ENCODE results near the gene SEL1L3. TPM values are rescaled to one million over a fixed set of nuclear protein-coding genes. Genes with fewer than 3 reads are reported as not detected.

Gene SEL1L3
- total and polyA plus RNA-seq, 2 of the 13 experiments (the other 11 are each of a cell fraction or from before 2014, with no cell fraction given) = 0.28 to 1.1 TPM

GRCh38 chr4:25767877-25768725 is 94.7 kb downstream of the SEL1L3 start:
- BruUV-seq (replicated peaks) = no TSS peak
- in situ Hi-C loops (cut with HindIII; ENCODE audit: extremely low pct_ligation_motif_present, low pct_unique_long_range_greater_than_20kb) = loop anchor here (5.0 to 25.0 kb wide), 2 partner anchors 231 to 326 kb away; no protein-coding TSS in a partner anchor
- no peak overlapping the region for H3K4me3 ChIP-seq (replicated peaks in 1 of 3; ENCODE audit: insufficient read depth in 1 of 3, low read depth in 2 of 3, low read length in 3 of 3)

More at GRCh38 chr4:25767877-25768725, 94.7 kb downstream of the SEL1L3 start:
- Histone ChIP-seq H3K36me3 (replicated peaks in 1 of 2; ENCODE audit: control insufficient read depth in 1 of 2, insufficient read depth in 2 of 2, low read length in 2 of 2) (no peaks in the 10 kb centered on the region), H3K4me1 (ENCODE audit: insufficient read depth, low read length) (no peaks in the 10 kb centered on the region), H3K9me3 (ENCODE audit: low read length) (no peaks in the 10 kb centered on the region), H3K27me3 (ENCODE audit: control insufficient read depth in 1 of 2, insufficient read depth in 2 of 2, low read length in 2 of 2) (no peaks in the 10 kb centered on the region), H3K9ac (ENCODE audit: insufficient read depth, low read depth, low read length) (no peak overlapping the region), H3K4me2 (ENCODE audit: low read depth, low read length) (no peak overlapping the region), H4K20me1 (ENCODE audit: insufficient read depth, low read length) (no peaks in the 10 kb centered on the region), H2AFZ (ENCODE audit: low read length) (no peak overlapping the region), H3K79me2 (ENCODE audit: insufficient read depth, low read length) (no peaks in the 10 kb centered on the region), H3K27ac (ENCODE audit: extremely low read length, insufficient read depth, low read length) (no peak overlapping the region)
- CTCF ChIA-PET (ENCODE audit: low intra/inter-chr PET ratio, low total read pairs) = interaction anchor here (1.3 to 4.2 kb wide), 2 partner anchors 321 to 328 kb away, joined by 5 to 54 read pairs; no protein-coding TSS in a partner anchor
- intact Hi-C loops (cut with micrococcal nuclease; ENCODE audit: unreplicated experiment) = loop anchor here (1.0 to 2.0 kb wide), 3 partner anchors 101 to 328 kb away; no protein-coding TSS in a partner anchor
- peak; percentile 91 for ATAC-seq
- FAIRE-seq = peak; percentile 60
- WGBS (ENCODE audit: low lambda C conversion rate) = 27% methylated on average over 8 of the region's 8 CpGs
- POLR2A ChIA-PET = no interaction called here
- peak; percentile 62 for DNase-seq (ENCODE audit: low spot score)
- TF ChIP-seq SMC3 (IDR thresholded peaks at IDR 0.05; ENCODE audit: low read length) (peak; percentile 91), TBP (CRISPR knock-in tag; IDR thresholded peaks at IDR 0.05) (no peak), ZNF572 (CRISPR knock-in tag; IDR thresholded peaks at IDR 0.05) (no peak), ZNF180 (CRISPR knock-in tag; IDR thresholded peaks at IDR 0.05; ENCODE audit: borderline replicate concordance, low read depth) (no peak), CTCF (CRISPR knock-in tag; IDR thresholded peaks at IDR 0.05) (peak; percentile 87), ZNF570 (CRISPR knock-in tag; IDR thresholded peaks at IDR 0.05; ENCODE audit: borderline replicate concordance) (no peak), STAT5B (CRISPR knock-in tag; IDR thresholded peaks at IDR 0.05) (no peak), ZNF160 (CRISPR knock-in tag; IDR thresholded peaks at IDR 0.05) (no peak), E2F1 (CRISPR knock-in tag; IDR thresholded peaks at IDR 0.05) (no peak), ZNF280B (CRISPR knock-in tag; IDR thresholded peaks at IDR 0.05; ENCODE audit: borderline replicate concordance) (no peak), ZNF770 (CRISPR knock-in tag; IDR thresholded peaks at IDR 0.05) (no peak), RAD21 (CRISPR knock-in tag; IDR thresholded peaks at IDR 0.05) (peak; percentile 74; the same call in 1 of the 2 replicates), MYNN (CRISPR knock-in tag; IDR thresholded peaks at IDR 0.05; ENCODE audit: low read depth) (no peak), ETV5 (CRISPR knock-in tag; IDR thresholded peaks at IDR 0.05; ENCODE audit: borderline replicate concordance) (no peak), GFI1 (CRISPR knock-in tag; IDR thresholded peaks at IDR 0.05; ENCODE audit: borderline replicate concordance) (peak; percentile 46; the same call in 1 of the 2 replicates), STAG1 (CRISPR knock-in tag; IDR thresholded peaks at IDR 0.05) (peak; percentile 94)

Data from HepG2 (cell line).